ACC112 (cell line): ENCODE results near the gene EVC2.

ENCODE experiments used
- H2AFZ ChIP-seq: fragments of 200-600 bp; sonication (generic); one replicate; pipeline ENCODE4 v1.6.0; 2017; ENCODE audit warnings: antibody characterized with exemption, low read length; ENCODE audit not compliant: unreplicated experiment
- H3K27ac ChIP-seq: fragments of 200-600 bp; sonication (generic); 2 replicates; pipeline ENCODE4 v1.5.1; 2014; ENCODE audit warnings: low read depth, mild to moderate bottlenecking, antibody characterized with exemption, low read length, moderate library complexity
- H3K27me3 ChIP-seq: fragments of 200-600 bp; sonication (generic); 2 replicates; pipeline ENCODE4 v1.6.1; 2014; ENCODE audit warnings: mild to moderate bottlenecking, antibody characterized with exemption, low read length, moderate library complexity, mixed read lengths; ENCODE audit not compliant: insufficient read depth
- H3K36me3 ChIP-seq: fragments of 200-600 bp; sonication (generic); 2 replicates; pipeline ENCODE4 v1.6.1; 2016; ENCODE audit warnings: mild to moderate bottlenecking, antibody characterized with exemption, low read length, moderate library complexity, mixed read lengths; ENCODE audit not compliant: insufficient read depth
- H3K4me1 ChIP-seq: fragments of 200-600 bp; sonication (generic); one replicate; pipeline ENCODE4 v1.6.1; 2016; ENCODE audit warnings: low read length, mixed read lengths; ENCODE audit not compliant: insufficient read depth, unreplicated experiment, control insufficient read depth
- H3K4me3 ChIP-seq: fragments of 200-600 bp; sonication (generic); 2 replicates; pipeline ENCODE4 v1.5.1; 2014; ENCODE audit warnings: mild to moderate bottlenecking, low read depth, low read length
- H3K79me2 ChIP-seq: fragments of 200-600 bp; sonication (generic); one replicate; pipeline ENCODE4 v1.6.0; 2016; ENCODE audit warnings: low read length; ENCODE audit not compliant: control insufficient read depth, unreplicated experiment, insufficient read depth

Gene EVC2

GRCh38 chr4:5650040-5650439 lies 58.3 kb downstream of the EVC2 start:
- H3K36me3 ChIP-seq, result peaks cover 6% of the 10 kb centered on the region; the same call in 1 of the 2 replicates
- H3K27ac ChIP-seq, result no peak overlapping the region
- no peaks in the 10 kb centered on the region for H3K27me3 ChIP-seq
- H3K79me2 ChIP-seq, result no peaks in the 10 kb centered on the region
- no peak overlapping the region for H2AFZ ChIP-seq
- H3K4me1 ChIP-seq, result no peaks in the 10 kb centered on the region
- no peak overlapping the region for H3K4me3 ChIP-seq

GRCh38 chr4:5647351-5647750 lies 61.0 kb downstream of the EVC2 start:
- no peaks in the 10 kb centered on the region for H3K79me2 ChIP-seq
- H2AFZ ChIP-seq, result no peak overlapping the region
- no peaks in the 10 kb centered on the region for H3K4me1 ChIP-seq
- no peak overlapping the region for H3K27ac ChIP-seq
- H3K4me3 ChIP-seq, result no peak overlapping the region
- H3K36me3 ChIP-seq, result peaks cover 6% of the 10 kb centered on the region; the same call in 1 of the 2 replicates
- H3K27me3 ChIP-seq, result no peaks in the 10 kb centered on the region

- H3K79me2 ChIP-seq, result no peaks in the 10 kb centered on the region
- H3K4me1 ChIP-seq, result peaks cover 9% of the 10 kb centered on the region
- H3K27me3 ChIP-seq, result no peaks in the 10 kb centered on the region
- no peak overlapping the region for H3K27ac ChIP-seq
- H3K4me3 ChIP-seq, result no peak overlapping the region
- no peak overlapping the region for H2AFZ ChIP-seq
- H3K36me3 ChIP-seq, result peaks cover 14% of the 10 kb centered on the region
Measured at GRCh38 chr4:5640096-5640495, 68.3 kb downstream of the EVC2 start.

GRCh38 chr4:5639556-5639955 lies 68.8 kb downstream of the EVC2 start:
- H3K27ac ChIP-seq, result no peak overlapping the region
- H3K4me1 ChIP-seq, result peaks cover 9% of the 10 kb centered on the region
- H3K4me3 ChIP-seq, result no peak overlapping the region
- H3K79me2 ChIP-seq, result no peaks in the 10 kb centered on the region
- peaks cover 14% of the 10 kb centered on the region for H3K36me3 ChIP-seq
- H3K27me3 ChIP-seq, result no peaks in the 10 kb centered on the region
- H2AFZ ChIP-seq, result no peak overlapping the region

- no peaks in the 10 kb centered on the region for H3K27me3 ChIP-seq
- H3K4me3 ChIP-seq, result no peak overlapping the region
- H3K4me1 ChIP-seq, result peaks cover 9% of the 10 kb centered on the region
- H2AFZ ChIP-seq, result no peak overlapping the region
- H3K79me2 ChIP-seq, result no peaks in the 10 kb centered on the region
- no peak overlapping the region for H3K27ac ChIP-seq
- peaks cover 14% of the 10 kb centered on the region for H3K36me3 ChIP-seq
Measured at GRCh38 chr4:5638976-5639375, 69.4 kb downstream of the EVC2 start.

GRCh38 chr4:5638316-5638715 lies 70.0 kb downstream of the EVC2 start:
- no peak overlapping the region for H3K4me3 ChIP-seq
- H3K4me1 ChIP-seq, result peaks cover 9% of the 10 kb centered on the region
- H3K27me3 ChIP-seq, result no peaks in the 10 kb centered on the region
- H2AFZ ChIP-seq, result no peak overlapping the region
- H3K79me2 ChIP-seq, result no peaks in the 10 kb centered on the region
- peaks cover 15% of the 10 kb centered on the region for H3K36me3 ChIP-seq
- H3K27ac ChIP-seq, result no peak overlapping the region

- Histone ChIP-seq H3K4me3 (no peak overlapping the region), H3K4me1 (peaks cover 9% of the 10 kb centered on the region), H3K27me3 (no peaks in the 10 kb centered on the region), H3K27ac (no peak overlapping the region), H3K79me2 (no peaks in the 10 kb centered on the region), H2AFZ (no peak overlapping the region), H3K36me3 (peaks cover 18% of the 10 kb centered on the region)
Measured at GRCh38 chr4:5636766-5637670, 71.3 kb downstream of the EVC2 start.

GRCh38 chr4:5635826-5636195 lies 72.5 kb downstream of the EVC2 start:
- Histone ChIP-seq H3K79me2 (no peaks in the 10 kb centered on the region), H3K4me1 (peaks cover 9% of the 10 kb centered on the region), H2AFZ (no peak overlapping the region), H3K4me3 (no peak overlapping the region), H3K27ac (no peak overlapping the region), H3K36me3 (peaks cover 18% of the 10 kb centered on the region), H3K27me3 (no peaks in the 10 kb centered on the region)

GRCh38 chr4:5632571-5632970 lies 75.8 kb downstream of the EVC2 start:
- peaks cover 17% of the 10 kb centered on the region for H3K36me3 ChIP-seq
- no peak overlapping the region for H2AFZ ChIP-seq
- H3K4me3 ChIP-seq, result no peak overlapping the region
- peaks cover 9% of the 10 kb centered on the region for H3K4me1 ChIP-seq
- no peak overlapping the region for H3K27ac ChIP-seq
- H3K27me3 ChIP-seq, result no peaks in the 10 kb centered on the region
- H3K79me2 ChIP-seq, result no peaks in the 10 kb centered on the region

GRCh38 chr4:5632066-5632440 lies 76.3 kb downstream of the EVC2 start:
- peaks cover 9% of the 10 kb centered on the region for H3K4me1 ChIP-seq
- no peaks in the 10 kb centered on the region for H3K79me2 ChIP-seq
- no peak overlapping the region for H3K27ac ChIP-seq
- peaks cover 21% of the 10 kb centered on the region for H3K36me3 ChIP-seq
- H2AFZ ChIP-seq, result no peak overlapping the region
- no peak overlapping the region for H3K4me3 ChIP-seq
- H3K27me3 ChIP-seq, result no peaks in the 10 kb centered on the region

GRCh38 chr4:5631352-5632065 lies 76.8 kb downstream of the EVC2 start:
- H2AFZ ChIP-seq, result no peak overlapping the region
- peaks cover 9% of the 10 kb centered on the region for H3K4me1 ChIP-seq
- H3K79me2 ChIP-seq, result no peaks in the 10 kb centered on the region
- no peak overlapping the region for H3K27ac ChIP-seq
- H3K4me3 ChIP-seq, result no peak overlapping the region
- peaks cover 24% of the 10 kb centered on the region for H3K36me3 ChIP-seq
- H3K27me3 ChIP-seq, result no peaks in the 10 kb centered on the region
